ENCODE results near the gene STXBP6. TPM values are rescaled to one million over a fixed set of nuclear protein-coding genes. Genes with fewer than 3 reads are reported as not detected.

The STXBP6 gene
- total RNA-seq, 1 donor from 2014 or later, result 10.0 TPM

DNA sequence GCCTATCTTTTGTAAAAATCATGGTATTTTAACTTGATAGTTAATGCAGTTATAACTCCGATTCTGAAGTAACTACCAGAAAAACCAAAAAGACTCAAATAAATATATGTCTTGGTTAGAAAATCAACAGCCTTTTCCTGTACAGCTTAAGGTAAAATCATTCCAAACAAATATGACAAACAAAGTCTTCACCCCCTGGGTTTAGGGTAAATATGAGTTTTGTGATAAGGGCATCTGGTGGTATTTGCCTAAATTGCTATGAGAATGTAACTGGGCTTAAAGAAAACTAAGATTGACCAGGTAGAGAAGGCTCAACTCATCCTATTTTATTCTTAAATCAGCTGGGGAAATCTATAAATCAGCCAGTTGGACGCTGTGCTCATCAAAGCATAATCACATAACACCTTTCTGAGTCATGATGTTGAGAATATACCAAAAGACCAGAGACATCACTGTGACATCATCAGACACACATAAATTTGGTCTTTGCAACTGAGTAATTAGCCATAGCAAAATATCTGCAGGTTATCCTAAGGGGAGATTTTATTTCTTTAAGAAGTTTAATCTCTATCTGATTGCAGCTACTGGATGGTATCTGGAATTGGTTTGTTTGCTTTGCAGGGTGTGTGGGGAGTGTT, 133.9 kb downstream of the STXBP6 start:
- no peak for DNase-seq (ENCODE audit: low spot score)

DNA sequence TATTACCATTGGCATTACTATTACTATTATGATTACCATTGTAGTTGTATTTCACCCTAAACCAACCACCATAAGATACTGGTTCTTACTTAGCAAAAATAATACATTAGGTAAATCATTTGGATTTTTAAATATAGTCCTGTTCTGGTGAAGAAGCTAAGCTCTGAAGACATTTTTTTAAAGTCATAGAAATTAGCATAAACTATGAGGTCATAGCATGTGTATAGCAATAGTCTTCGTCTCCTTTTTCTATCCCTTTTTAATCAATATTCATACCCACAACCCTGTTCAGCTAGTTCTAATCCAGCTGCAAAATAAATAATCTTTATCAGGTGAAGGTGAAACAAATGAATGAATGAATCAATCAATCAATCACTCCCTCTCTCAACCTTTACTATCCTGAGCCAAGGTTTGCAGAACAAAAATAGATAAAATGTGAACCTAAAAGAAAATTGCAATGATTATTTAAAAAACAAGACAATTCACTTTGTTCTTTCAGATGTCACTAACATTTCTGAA, 134.5 kb downstream of the STXBP6 start:
- DNase-seq (ENCODE audit: low spot score), result no peak

- no peak for DNase-seq (ENCODE audit: low spot score)
Measured at GRCh38 chr14:24913746-24914145, 136.2 kb downstream of the STXBP6 start.

- DNase-seq (ENCODE audit: low spot score), result no peak
Measured at GRCh38 chr14:24913021-24913420, 136.9 kb downstream of the STXBP6 start.

DNA sequence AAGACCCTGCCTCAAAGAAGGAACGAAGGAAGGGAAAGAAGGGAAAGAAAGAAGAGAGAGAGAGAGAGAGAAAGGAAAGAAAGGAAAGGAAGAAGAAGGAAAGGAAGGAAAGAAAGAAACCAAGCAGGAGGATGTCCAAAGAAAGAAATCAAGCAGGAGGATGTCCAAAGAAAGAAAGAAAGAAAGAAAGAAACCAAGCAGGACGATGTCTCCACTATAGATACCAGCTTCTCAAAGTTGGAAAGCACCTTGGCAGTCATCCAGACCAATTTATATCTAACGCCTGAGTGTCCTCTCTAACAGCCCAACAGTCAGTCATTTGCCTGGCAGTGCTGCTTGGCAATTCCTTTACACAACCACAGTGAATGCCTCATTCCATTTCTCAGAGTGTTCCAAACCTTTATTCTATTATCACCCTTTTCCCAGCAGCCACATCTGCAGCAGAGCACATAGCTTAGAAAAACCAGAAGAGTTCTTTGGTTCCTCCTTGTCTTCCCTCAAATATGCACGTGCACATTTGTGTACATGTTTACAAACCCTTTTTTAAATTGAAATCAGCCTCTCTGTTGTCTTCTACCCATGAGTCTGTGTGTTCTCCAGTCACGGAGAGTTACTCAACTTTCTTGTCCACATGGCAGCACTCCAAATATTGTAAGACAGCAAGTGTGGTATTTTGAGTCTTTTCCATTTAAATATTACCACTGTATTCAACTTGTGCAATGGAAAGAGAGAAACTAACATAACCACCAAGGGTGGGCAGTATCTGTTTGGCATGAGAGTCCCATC, 138.4 kb downstream of the STXBP6 start:
- DNase-seq (ENCODE audit: low spot score), result no peak

- DNase-seq (ENCODE audit: low spot score), result no peak
Measured at GRCh38 chr14:24910408-24910986, 139.4 kb downstream of the STXBP6 start.

GRCh38 chr14:24909523-24910302, 140.2 kb downstream of the STXBP6 start:
- DNase-seq (ENCODE audit: low spot score), result no peak

- DNase-seq (ENCODE audit: low spot score), result no peak
Measured at GRCh38 chr14:24908592-24909236, 141.2 kb downstream of the STXBP6 start.

- no peak for DNase-seq (ENCODE audit: low spot score)
Measured at GRCh38 chr14:24904533-24904932, 145.4 kb downstream of the STXBP6 start.

GRCh38 chr14:24903337-24903736, 146.6 kb downstream of the STXBP6 start:
- no peak for DNase-seq (ENCODE audit: low spot score)

DNA sequence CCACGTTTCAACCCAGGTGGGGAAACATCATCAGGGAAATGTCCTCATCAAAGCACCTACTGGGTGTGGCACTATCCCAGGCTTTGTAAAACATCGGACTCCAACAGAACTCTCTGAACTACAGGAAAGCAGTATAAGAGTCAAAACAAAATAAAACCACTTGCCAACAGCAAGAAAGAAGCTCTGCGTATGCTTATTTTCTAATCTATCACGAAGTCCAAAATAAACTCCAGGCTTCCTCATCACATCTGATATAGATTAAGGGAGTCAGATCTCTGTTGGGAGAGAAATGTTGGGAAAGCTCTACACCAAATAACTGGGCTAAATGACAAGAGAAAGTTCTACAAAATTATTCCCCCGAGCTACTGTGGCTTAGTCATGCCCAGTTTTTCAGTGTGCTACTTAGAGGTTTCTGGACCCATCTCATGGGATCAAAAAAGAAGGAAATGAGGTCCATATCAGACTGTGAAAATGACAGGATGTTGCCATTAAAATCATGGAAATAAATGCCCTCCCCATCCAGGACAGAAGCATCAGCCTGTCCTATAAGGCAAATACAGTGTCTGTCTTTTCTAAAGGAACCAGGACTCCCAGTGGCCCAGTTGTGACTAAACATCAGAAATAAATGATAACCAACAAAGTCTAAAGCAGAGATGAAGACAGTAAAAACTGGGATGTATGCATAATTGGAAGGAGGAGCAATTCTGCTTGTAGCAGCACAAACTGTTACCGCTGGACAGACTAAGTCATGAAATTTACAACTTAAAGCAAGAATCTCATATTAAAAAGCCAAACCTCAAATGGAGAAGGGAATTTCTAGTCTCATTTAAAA, 149.5 kb downstream of the STXBP6 start:
- no peak for DNase-seq (ENCODE audit: low spot score)

DNA sequence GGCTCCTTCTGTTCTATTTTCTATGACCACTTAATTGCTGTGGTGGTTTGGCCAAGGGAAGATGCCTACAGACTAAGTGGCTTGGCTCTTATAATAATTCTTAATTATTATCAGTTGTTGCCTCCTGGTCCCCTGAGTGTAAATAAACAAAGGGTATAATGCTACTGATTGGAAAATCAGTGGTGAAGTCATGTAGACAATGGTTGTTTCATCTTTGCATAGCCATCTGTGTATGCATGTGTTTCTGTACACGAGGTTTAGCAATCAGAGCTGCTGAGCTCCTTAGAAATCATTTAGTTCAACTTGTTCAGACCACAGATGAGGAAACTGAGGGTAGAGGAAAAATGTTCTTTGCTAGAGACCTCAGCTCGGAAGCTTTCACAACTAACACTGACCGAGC, 152.2 kb downstream of the STXBP6 start:
- no peak for DNase-seq (ENCODE audit: low spot score)

DNA sequence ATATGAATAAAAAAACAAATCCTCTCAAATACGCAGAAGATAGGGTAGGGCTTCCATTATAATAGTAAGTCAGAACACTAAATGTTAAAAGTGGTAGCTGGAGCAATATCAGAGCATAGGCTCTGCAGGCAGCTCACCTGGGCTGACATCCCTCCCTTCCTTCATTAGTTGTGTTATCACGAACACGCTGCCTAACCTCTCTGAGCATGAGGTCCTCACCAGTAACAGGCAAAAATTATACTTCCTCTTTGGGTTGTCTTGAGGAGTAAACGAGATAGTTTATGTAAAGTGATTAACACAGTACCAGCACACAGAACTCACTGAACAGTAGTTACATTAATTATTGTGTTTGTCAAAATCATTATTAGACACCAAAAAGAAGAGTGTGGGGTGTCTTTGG, 154.3 kb downstream of the STXBP6 start:
- no peak for DNase-seq (ENCODE audit: low spot score)

DNA sequence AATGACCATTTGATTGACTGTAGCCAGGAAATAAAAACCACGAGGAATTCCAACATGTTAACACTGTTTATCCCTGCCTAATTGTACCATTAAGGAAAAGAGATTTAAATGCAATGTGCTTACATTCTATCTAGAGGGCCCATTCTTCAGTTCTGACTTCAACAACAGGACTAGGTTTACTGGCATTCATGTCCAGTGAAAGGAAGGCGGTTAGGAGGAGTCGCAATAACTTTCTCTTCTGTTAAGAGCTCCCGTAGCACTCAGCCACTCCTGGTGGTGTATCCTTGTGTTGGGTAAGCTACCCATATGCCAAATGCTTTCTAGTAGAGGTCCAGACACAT, 154.7 kb downstream of the STXBP6 start:
- no peak for DNase-seq (ENCODE audit: low spot score)

GRCh38 chr14:24894583-24895242, 155.2 kb downstream of the STXBP6 start:
- DNase-seq (ENCODE audit: low spot score), result no peak

GRCh38 chr14:24892497-24893051, 157.4 kb downstream of the STXBP6 start:
- DNase-seq (ENCODE audit: low spot score), result no peak

GRCh38 chr14:24891987-24892496, 157.9 kb downstream of the STXBP6 start:
- DNase-seq (ENCODE audit: low spot score), result no peak

DNA sequence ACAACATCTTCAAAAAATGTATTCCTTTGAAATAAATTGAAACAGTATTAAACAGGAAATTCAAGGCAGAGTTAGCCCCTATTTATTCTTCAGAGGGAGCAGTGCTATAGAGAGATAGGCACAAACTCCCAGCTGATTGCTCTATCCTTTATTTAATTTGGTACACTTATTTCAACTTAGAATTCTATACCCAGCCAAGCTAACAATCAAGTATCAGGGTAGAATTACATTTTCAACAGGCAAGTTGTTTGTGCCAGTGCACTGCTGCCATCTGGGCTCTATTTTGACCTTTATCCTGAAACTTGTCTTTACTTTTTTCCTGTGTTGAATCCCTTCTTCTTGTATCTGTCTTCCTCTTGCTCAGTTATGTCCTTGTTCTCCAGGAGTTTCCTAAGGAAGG, 159.2 kb downstream of the STXBP6 start:
- DNase-seq (ENCODE audit: low spot score), result no peak

- DNase-seq (ENCODE audit: low spot score), result no peak
Measured at GRCh38 chr14:24889843-24890242, 160.1 kb downstream of the STXBP6 start.

DNA sequence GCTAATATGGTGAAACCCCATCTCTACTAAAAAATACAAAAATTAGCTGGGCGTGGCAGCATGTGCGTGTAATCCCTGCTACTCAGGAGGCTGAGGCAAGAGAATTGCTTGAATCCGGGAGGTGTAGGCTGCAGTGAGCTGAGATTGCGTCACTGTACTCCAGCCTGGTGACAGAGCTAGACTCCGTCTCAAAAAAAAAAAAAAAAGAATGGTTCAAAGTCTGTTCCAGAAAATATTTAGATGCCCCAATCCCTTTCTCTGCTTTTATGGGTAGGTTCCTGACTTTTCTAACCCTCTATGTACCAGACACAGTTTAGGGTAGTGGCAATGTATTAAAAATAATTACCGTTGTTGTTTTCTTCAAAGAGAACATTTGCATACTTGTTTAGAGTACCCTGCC, 161.4 kb downstream of the STXBP6 start:
- no peak for DNase-seq (ENCODE audit: low spot score)

All from ureter (tissue), 1 donor.